HEK293 (cell line): ENCODE data around the gene PSMD7.

Experiments used
- CTCF ChIA-PET: fragments of 350-600 bp; formaldehyde crosslinking; extraction: SDS; loops from one replicate; lab custom pipeline; 2021; ENCODE audit warnings: antibody characterized with exemption; lab: Yijun Ruan, JAX
- POLR2A ChIA-PET: fragments of 300-600 bp; formaldehyde crosslinking; extraction: SDS; loops from one replicate; lab custom pipeline; 2020; ENCODE audit warnings: antibody characterized with exemption, inconsistent platforms; lab: Yijun Ruan, JAX
- H3K27ac ChIP-seq: fragments of 200-500 bp; sonication (Bioruptor generic); 2 replicates; pipeline ENCODE4 v1.5.1; 2014; ENCODE audit warnings: low read depth, low read length, control low read depth, inconsistent platforms; ENCODE audit errors: extremely low read depth
- H3K36me3 ChIP-seq, 2 experiments: fragments of 200-500 bp in 1 of 2; sonication (Bioruptor generic) in 1 of 2; 1 replicate in 1 of 2; 2 replicates in 1 of 2; pipeline ENCODE4 v1.5.1; 2014 to 2017; ENCODE audit warnings: inconsistent platforms in 2 of 2, low read length in 2 of 2; ENCODE audit not compliant: control insufficient read depth in 2 of 2, insufficient read depth in 1 of 2
- H3K4me1 ChIP-seq: fragments of 200-500 bp; sonication (Bioruptor generic); 2 replicates; pipeline ENCODE4 v1.5.1; 2014; ENCODE audit warnings: mild to moderate bottlenecking, low read length, inconsistent platforms; ENCODE audit not compliant: control insufficient read depth, insufficient read depth
- H3K4me3 ChIP-seq: 2 replicates; pipeline ENCODE4 v1.5.1; 2011; ENCODE audit warnings: low read depth, mild to moderate bottlenecking, control low read depth, low read length, moderate library complexity
- H3K9me3 ChIP-seq: fragments of 200-500 bp; sonication (Bioruptor generic); 2 replicates; pipeline ENCODE4 v1.5.1; 2014; ENCODE audit warnings: low read depth, low read length, inconsistent platforms; ENCODE audit not compliant: control insufficient read depth, insufficient read depth
- KLF1 ChIP-seq: fragments of 450-650 bp; formaldehyde crosslinking; IDR thresholded peaks from 2 replicates; pipeline ENCODE4 v1.5.1; 2016; ENCODE audit warnings: missing biosample characterization, missing genetic modification characterization
- OVOL3 ChIP-seq: fragments of 450-650 bp; formaldehyde crosslinking; IDR thresholded peaks from 2 replicates; pipeline ENCODE4 v1.5.1; 2016; ENCODE audit warnings: missing biosample characterization, missing genetic modification characterization
- PATZ1 ChIP-seq: fragments of 450-650 bp; formaldehyde crosslinking; IDR thresholded peaks from 2 replicates; pipeline ENCODE4 v1.5.1; 2016; ENCODE audit warnings: missing biosample characterization, missing genetic modification characterization
- PRDM10 ChIP-seq: fragments of 450-650 bp; formaldehyde crosslinking; IDR thresholded peaks from 2 replicates; pipeline ENCODE4 v1.5.1; 2016; ENCODE audit warnings: missing biosample characterization, missing genetic modification characterization
- SCRT1 ChIP-seq: fragments of 450-650 bp; formaldehyde crosslinking; IDR thresholded peaks from 2 replicates; pipeline ENCODE4 v1.5.1; 2016; ENCODE audit warnings: missing biosample characterization, missing genetic modification characterization, borderline replicate concordance
- SCRT2 ChIP-seq: fragments of 450-650 bp; formaldehyde crosslinking; IDR thresholded peaks from 2 replicates; pipeline ENCODE4 v1.5.1; 2016; ENCODE audit warnings: missing biosample characterization, missing genetic modification characterization
- SETDB1 ChIP-seq: IDR thresholded peaks from one replicate; pipeline ENCODE4 v1.6.1; 2017; ENCODE audit warnings: mild to moderate bottlenecking, low read length, moderate library complexity, mixed read lengths; ENCODE audit not compliant: insufficient read length
- ZBTB20 ChIP-seq: fragments of 450-650 bp; formaldehyde crosslinking; IDR thresholded peaks from 2 replicates; pipeline ENCODE4 v1.5.1; 2016; ENCODE audit warnings: missing biosample characterization, missing genetic modification characterization
- ZNF169 ChIP-seq: fragments of 450-650 bp; formaldehyde crosslinking; IDR thresholded peaks from 2 replicates; pipeline ENCODE4 v1.5.1; 2016; ENCODE audit warnings: missing biosample characterization, missing genetic modification characterization
- ZNF239 ChIP-seq: fragments of 450-650 bp; formaldehyde crosslinking; IDR thresholded peaks from 2 replicates; pipeline ENCODE4 v1.5.1; 2016; ENCODE audit warnings: missing biosample characterization, missing genetic modification characterization
- ZNF37A ChIP-seq: fragments of 450-650 bp; IDR thresholded peaks from 2 replicates; pipeline ENCODE4 v1.5.1; 2018; ENCODE audit warnings: missing biosample characterization, missing genetic modification characterization
- TF ChIP-seq, protein P1 (sequence below): fragments of 450-650 bp; formaldehyde crosslinking; IDR thresholded peaks from 2 replicates; pipeline ENCODE4 v1.5.1; 2017; ENCODE audit warnings: missing biosample characterization, missing genetic modification characterization
- TF ChIP-seq, protein P2 (sequence below): fragments of 450-650 bp; formaldehyde crosslinking; optimal IDR thresholded peaks from 2 replicates; pipeline ENCODE3; 2016; ENCODE audit warnings: missing biosample characterization, mild to moderate bottlenecking, missing genetic modification characterization

Gene PSMD7

DNA sequence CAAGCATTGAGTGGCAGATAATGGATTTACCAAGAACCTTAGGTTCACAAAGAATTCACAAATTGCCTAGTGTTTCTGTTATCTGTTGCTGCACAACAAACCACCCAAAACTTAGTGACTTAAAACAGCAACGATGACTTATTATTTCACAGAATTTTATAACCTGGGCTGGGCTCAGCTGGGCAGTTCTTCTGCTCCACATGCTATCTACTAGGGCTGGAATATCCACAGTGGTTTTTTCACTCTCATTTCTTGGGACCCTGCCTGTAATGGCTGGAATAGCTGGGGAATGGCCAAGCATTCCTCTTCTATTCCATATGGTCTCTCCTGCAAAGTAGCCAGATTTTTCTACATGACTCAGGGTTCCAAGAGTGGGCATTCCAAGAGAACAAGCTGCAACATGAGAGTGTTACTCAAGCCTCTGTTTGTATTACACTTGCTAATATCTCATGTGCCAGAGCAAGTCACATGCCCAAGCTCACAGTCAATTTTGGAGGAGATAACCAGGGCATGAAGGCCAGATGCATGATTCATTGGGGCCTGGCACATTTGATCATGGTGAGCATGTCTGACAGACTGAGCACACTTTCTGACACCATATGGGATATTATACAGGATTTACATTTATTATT, 4.9 kb upstream of the PSMD7 start:
- ChIA-PET POLR2A (no interaction called here), CTCF (interaction anchor here (1.2 kb wide), 1 partner anchor 13 kb away, joined by 4 read pairs; no protein-coding TSS in a partner anchor)
- TF ChIP-seq PATZ1 (no peak), SETDB1 (peak; percentile 64)
- TF ChIP-seq, all 188 proteins: peak for 1
- Histone ChIP-seq H3K36me3 (peaks cover 0 to 3% of the 10 kb centered on the region in 2 experiments; a peak in 1 of 3 replicates), H3K4me3 (no peak overlapping the region), H3K27ac (no peak overlapping the region), H3K4me1 (no peaks in the 10 kb centered on the region), H3K9me3 (no peaks in the 10 kb centered on the region)

GRCh38 chr16:74296104-74296431, 546 bp upstream of the PSMD7 start:
- Histone ChIP-seq H3K9me3 (no peaks in the 10 kb centered on the region), H3K36me3 (peaks cover 15 to 35% of the 10 kb centered on the region in 2 experiments), H3K4me1 (no peaks in the 10 kb centered on the region; the same call in 1 of the 2 replicates), H3K27ac (peak overlapping the region; percentile 94), H3K4me3 (peak overlapping the region; percentile 90)
- TF ChIP-seq SCRT1 (tag by site-specific recombination) (peak; percentile 68; the same call in 1 of the 2 replicates), ZNF239 (tag by site-specific recombination) (no peak), SCRT2 (tag by site-specific recombination) (peak; percentile 76), OVOL3 (no peak), ZNF169 (tag by site-specific recombination) (no peak)
- TF ChIP-seq, protein P1, sequence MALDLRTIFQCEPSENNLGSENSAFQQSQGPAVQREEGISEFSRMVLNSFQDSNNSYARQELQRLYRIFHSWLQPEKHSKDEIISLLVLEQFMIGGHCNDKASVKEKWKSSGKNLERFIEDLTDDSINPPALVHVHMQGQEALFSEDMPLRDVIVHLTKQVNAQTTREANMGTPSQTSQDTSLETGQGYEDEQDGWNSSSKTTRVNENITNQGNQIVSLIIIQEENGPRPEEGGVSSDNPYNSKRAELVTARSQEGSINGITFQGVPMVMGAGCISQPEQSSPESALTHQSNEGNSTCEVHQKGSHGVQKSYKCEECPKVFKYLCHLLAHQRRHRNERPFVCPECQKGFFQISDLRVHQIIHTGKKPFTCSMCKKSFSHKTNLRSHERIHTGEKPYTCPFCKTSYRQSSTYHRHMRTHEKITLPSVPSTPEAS (tag by site-specific recombination) = no peak
- CTCF ChIA-PET = no interaction called here
- POLR2A ChIA-PET = interaction anchor here (0.6 kb wide), 1 partner anchor 224 kb away, joined by 3 read pairs; no protein-coding TSS in a partner anchor

- ChIA-PET POLR2A (interaction anchor here (0.5 to 1.3 kb wide), 4 partner anchors 8 to 974 kb away, joined by 3 to 7 read pairs (median 4); no protein-coding TSS in a partner anchor), CTCF (interaction anchor here (0.8 kb wide), 1 partner anchor 13 kb away, joined by 3 read pairs; no protein-coding TSS in a partner anchor)
- no peaks in the 10 kb centered on the region; the same call in 1 of the 2 replicates for H3K4me1 ChIP-seq
- H3K4me3 ChIP-seq = peak overlapping the region; percentile 90
- TF ChIP-seq KLF1 (tag by site-specific recombination) = 0 out of 2 replicates have a peak, but pooled peaks have one; percentile 7
- peak; percentile 34; the same call in 1 of the 2 replicates for TF ChIP-seq PRDM10
- no peak for TF ChIP-seq ZNF37A (tag by site-specific recombination)
- TF ChIP-seq, protein P2, sequence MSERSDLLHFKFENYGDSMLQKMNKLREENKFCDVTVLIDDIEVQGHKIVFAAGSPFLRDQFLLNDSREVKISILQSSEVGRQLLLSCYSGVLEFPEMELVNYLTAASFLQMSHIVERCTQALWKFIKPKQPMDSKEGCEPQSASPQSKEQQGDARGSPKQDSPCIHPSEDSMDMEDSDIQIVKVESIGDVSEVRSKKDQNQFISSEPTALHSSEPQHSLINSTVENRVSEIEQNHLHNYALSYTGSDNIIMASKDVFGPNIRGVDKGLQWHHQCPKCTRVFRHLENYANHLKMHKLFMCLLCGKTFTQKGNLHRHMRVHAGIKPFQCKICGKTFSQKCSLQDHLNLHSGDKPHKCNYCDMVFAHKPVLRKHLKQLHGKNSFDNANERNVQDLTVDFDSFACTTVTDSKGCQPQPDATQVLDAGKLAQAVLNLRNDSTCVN (tag by site-specific recombination) = peak; percentile 41
- TF ChIP-seq ZBTB20 (tag by site-specific recombination) = peak; percentile 95
- H3K36me3 ChIP-seq = peaks cover 25 to 43% of the 10 kb centered on the region in 2 experiments
- no peaks in the 10 kb centered on the region for H3K9me3 ChIP-seq
- peak overlapping the region; percentile 94 for H3K27ac ChIP-seq
Observed at GRCh38 chr16:74297145-74297665, 591 bp downstream of the PSMD7 start.
